NCI-H2081 treated with DMSO at 0.1 percent for 48 hours (cell line): ENCODE data around the gene PAFAH1B2.
"Not testable (repeated sequence)": the region's sequence is repeated elsewhere in the genome, so short reads cannot be mapped to it uniquely, and the experiment has no call there.

Experiments used
- DNase-seq: peaks from one replicate; lab custom pipeline; 2025; lab: John Stamatoyannopoulos, UW

Gene PAFAH1B2

GRCh38 chr11:117172724-117173421 lies 28.8 kb downstream of the PAFAH1B2 start:
- no peak for DNase-seq

- no peak for DNase-seq
Measured at GRCh38 chr11:117175104-117175503, 31.0 kb downstream of the PAFAH1B2 start.

- no peak for DNase-seq
Measured at GRCh38 chr11:117175781-117176180, 31.7 kb downstream of the PAFAH1B2 start.

GRCh38 chr11:117176186-117176585 lies 32.1 kb downstream of the PAFAH1B2 start:
- no peak for DNase-seq

- DNase-seq: no peak
Measured at GRCh38 chr11:117177534-117178209, 33.6 kb downstream of the PAFAH1B2 start.

GRCh38 chr11:117178210-117179034 lies 34.3 kb downstream of the PAFAH1B2 start, which contains the start of gene SIDT2:
Gene SIDT2 (plus strand): TSS chr11:117178743. CDS start chr11:117179264, 521 bp downstream.
- DNase-seq: peak; percentile 31

- DNase-seq: no peak
Measured at GRCh38 chr11:117179048-117179999, 35.2 kb downstream of the PAFAH1B2 start.

GRCh38 chr11:117180020-117180419 lies 35.9 kb downstream of the PAFAH1B2 start:
- no peak for DNase-seq

- DNase-seq: no peak
Measured at GRCh38 chr11:117180661-117181585, 36.8 kb downstream of the PAFAH1B2 start.

- DNase-seq: no peak
Measured at GRCh38 chr11:117181586-117182550, 37.8 kb downstream of the PAFAH1B2 start.

- DNase-seq: no peak
Measured at GRCh38 chr11:117182551-117182935, 38.5 kb downstream of the PAFAH1B2 start.

GRCh38 chr11:117183178-117183577 lies 39.1 kb downstream of the PAFAH1B2 start:
- DNase-seq: not testable (repeated sequence)

GRCh38 chr11:117183724-117184349 lies 39.8 kb downstream of the PAFAH1B2 start:
- no peak for DNase-seq

GRCh38 chr11:117185736-117186430 lies 41.8 kb downstream of the PAFAH1B2 start:
- no peak for DNase-seq

GRCh38 chr11:117186431-117186761 lies 42.3 kb downstream of the PAFAH1B2 start:
- no peak for DNase-seq

- DNase-seq: no peak
Measured at GRCh38 chr11:117187007-117187406, 42.9 kb downstream of the PAFAH1B2 start.

- no peak for DNase-seq
Measured at GRCh38 chr11:117187428-117187798, 43.3 kb downstream of the PAFAH1B2 start.

- no peak for DNase-seq
Measured at GRCh38 chr11:117187799-117188481, 43.9 kb downstream of the PAFAH1B2 start.
